Hematopoietic multipotent progenitor cell treated with erythropoietin and hydrocortisone succinate and interleukin-3 and kit ligand, for 4 days (in vitro differentiated cells): ENCODE measurements around the gene RAB11FIP3.
A peak's percentile ranks its signal among the peaks of the same experiment; 100 is the strongest.
"Not testable (repeated sequence)": the region's sequence is repeated elsewhere in the genome, so short reads cannot be mapped to it uniquely, and the experiment has no call there.

Experiments used
- DNase-seq: peaks from one replicate; pipeline ENCODE4 v3.0.0-alpha.2; 2015

RAB11FIP3 gene

DNA sequence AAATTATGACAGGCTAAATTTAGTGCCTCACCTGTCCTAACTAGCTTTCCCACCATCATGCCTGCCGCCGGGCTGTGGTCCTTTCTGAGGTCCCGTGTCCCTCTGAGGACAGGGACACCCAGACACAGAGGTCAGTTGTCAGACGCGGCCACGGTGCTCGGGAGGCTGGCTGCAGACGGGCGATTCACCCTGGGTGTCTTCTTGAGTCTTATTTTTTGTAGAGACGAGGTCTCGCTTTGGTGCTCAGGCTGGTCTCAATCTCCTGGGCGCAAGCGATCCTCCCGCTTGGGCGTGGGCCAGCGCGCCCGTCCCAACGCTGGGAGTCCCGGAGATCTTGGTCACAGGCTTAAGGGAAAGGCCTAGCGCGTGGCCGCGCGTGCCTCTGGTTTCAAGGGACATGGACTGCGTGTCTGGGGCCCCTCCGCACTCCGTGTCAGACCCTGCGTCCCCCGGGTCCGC lies 797 bp upstream of the RAB11FIP3 start:
- DNase-seq: peak; percentile 46

DNA sequence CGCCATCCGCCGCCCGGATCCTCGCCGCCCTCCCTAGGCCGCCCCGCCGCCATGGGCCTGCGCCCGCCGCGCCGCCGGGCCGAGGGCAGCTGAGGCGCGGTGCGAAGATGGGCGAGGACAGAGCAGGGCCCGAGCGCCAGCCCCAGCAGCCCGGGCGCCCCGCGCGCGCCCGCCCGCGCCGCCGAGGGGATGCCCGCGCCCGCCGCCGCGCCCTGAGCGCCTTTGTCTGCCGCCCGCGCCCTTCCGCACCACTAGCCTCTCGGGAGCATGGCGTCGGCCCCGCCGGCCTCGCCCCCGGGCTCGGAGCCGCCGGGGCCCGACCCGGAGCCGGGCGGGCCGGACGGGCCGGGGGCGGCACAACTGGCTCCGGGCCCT lies 278 bp downstream of the RAB11FIP3 start:
- DNase-seq: no peak

- DNase-seq: peak; percentile 30
Observed at GRCh38 chr16:426115-426905, 861 bp downstream of the RAB11FIP3 start.

DNA sequence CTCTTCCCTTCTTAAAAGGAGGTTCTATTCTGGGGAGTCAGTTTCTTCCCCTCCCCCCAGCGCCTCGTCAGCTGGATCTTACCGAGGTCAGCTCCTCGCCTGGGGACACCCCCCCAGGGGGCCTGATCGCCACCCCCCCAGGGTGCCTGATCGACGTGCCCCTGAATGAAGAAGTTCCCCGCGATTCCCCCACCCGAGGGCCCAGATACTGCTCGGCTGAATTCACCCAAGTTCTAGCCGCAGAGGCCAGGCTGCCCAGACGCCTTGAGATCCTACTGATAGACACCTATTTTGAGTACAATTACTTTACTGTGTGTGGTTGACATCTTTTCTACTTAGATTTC lies 1.4 kb downstream of the RAB11FIP3 start:
- DNase-seq: peak; percentile 40

DNA sequence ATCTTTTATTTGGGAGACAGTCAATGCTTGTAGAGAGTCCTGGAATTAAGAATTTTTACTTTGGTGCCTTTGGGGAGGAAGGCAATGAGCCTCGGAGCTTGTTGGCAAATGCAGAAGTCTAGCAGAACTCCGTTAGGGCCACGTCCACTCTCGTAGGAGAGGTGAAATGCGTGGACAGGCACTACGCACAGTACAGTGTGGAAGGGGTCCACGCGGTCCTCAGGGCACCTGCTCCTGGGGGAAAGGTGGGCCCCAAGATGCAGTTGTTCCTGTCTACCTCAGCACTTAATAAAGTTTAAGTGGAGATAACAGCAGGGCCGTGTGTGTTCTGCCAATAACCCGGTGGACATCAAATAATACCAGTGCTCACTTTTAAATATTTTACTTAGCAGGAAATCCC lies 1.8 kb downstream of the RAB11FIP3 start:
- no peak for DNase-seq

DNA sequence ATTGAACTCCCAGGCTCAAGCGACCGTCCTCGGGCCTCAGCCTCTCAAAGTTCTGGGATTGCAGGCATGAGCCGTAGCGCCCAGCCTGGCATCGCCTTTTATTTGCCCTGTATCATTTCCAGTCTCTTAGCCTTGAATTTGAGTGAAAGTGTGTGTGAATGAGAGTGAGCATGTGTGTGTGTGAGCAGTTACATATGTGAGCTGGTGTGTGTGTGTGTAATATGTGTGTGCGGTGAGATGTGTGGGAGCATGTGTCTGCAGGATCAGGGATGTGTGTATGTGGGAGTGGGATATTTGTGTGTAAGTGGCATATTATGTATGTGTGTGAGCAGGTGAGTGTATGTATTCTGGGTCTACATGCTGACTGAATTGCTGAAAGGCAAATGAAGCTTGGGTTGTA lies 5.5 kb downstream of the RAB11FIP3 start:
- no peak for DNase-seq

GRCh38 chr16:440627-441026 lies 15.2 kb downstream of the RAB11FIP3 start:
- DNase-seq: no peak

GRCh38 chr16:441447-441846 lies 16.0 kb downstream of the RAB11FIP3 start:
- no peak for DNase-seq

DNA sequence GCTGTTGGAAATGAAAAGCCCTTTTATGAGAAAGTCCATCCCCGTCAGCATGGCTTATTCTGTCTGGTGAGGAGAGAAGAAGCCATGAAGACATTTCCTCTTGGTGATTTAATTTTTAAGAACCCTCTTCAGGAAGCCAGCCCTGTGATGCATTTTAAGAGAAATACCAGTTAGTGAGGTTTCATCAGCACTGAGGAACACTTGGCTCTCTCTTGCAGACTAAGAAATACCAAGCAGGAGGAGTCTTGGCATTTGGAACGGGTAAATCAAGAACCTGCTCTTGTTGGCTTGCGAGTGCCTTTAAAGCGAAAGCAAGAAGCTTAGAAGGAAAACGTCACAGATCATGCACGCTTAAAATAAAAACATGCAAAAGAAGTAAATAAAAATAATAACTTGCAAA lies 17.5 kb downstream of the RAB11FIP3 start:
- no peak for DNase-seq

DNA sequence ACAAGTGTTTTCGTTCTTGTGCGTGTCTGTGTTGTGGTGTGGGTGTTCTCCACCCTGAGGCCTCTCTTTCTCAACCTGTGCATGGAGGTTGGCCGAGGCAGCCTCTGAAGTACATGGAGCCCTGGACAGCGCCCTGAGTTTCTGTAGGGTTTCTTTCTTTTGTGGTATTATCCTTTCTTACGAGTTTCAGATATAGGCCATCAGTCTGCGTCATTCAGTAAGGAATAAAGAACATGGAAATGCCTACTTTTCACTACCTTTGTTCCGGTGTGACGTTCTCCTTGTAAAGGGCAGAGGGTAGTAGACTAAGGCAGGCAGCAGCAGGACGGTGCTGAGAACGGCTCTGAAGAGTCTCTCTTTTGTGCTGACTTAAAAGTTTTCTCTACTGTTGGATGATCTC lies 18.6 kb downstream of the RAB11FIP3 start:
- DNase-seq: no peak

DNA sequence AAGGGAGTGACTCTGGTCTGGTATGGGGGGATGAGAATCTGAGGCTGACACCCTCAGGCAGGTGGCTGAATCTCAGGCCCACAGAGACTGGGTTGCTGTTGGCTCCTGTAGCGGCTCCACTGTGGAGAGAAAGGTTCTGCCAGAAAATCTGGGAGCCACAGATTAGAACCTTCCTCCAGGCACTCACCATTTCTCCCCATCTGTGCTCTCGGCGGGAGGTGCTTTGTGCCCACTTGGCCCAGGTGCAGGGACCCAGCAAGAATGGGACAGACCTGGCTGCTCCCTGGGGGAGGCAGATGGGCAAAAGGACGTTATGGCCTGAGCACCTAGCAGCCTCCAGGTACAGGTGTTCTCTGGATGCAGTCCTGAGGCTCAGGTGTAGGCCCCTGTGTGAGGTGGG lies 20.1 kb downstream of the RAB11FIP3 start:
- DNase-seq: no peak

GRCh38 chr16:450385-450784 lies 24.9 kb downstream of the RAB11FIP3 start:
- no peak for DNase-seq

DNA sequence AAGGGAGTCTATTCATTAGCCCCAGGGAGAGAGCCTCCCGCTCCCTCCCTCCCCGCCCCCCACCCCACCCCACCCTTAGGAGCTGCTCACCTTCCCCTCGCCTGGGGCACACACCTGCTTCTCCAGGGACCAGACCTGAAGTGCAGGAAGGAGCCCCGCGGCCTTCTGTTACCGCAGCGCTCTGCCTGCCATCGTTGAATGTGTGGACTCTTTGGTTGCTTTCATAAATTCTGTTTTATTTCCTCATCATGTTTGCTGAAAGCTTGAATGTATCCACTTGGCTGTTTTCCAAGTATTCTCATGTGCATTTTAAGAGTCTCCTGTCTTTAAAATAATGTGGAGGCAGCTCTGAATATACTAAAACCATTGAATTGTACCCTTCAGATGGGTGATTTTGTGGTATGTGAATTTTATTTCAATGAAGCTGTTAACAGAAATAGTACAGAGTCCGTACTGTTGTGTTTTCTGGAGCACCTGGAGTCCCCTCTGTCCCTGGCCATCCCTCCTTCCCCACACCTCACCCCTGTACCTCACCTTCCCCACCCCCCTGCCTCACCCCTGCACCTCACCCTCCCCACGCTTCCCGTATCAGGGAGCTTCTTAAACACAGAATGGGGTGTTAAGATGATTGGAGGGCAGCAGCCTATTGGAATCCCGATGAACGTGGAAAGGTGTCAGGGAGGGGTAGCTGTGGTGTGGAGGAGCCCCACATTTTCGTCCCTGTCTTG lies 25.5 kb downstream of the RAB11FIP3 start:
- peak; percentile 31 for DNase-seq

GRCh38 chr16:454397-454940 lies 29.0 kb downstream of the RAB11FIP3 start:
- no peak for DNase-seq

DNA sequence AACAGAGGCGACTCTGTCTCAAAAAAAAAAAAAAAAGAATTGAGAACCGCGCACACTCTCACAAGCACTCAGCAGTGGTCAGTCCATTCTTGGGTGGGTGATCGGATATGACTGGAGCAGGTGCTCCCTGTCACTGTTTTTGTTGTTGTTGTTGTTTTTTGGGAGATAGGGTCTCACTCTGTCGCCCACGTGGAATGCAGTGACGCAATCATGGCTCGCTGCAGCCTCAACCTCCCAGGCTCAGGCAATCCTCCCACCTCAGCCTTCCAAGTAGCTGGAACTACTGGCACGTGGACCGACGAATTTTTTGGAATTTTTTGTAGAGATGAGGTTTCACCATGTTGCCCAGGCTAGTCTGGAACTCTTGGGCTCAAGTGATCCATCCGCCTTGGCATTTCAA lies 30.0 kb downstream of the RAB11FIP3 start:
- no peak for DNase-seq

GRCh38 chr16:456891-457483 lies 31.5 kb downstream of the RAB11FIP3 start:
- DNase-seq: peak; percentile 58

DNA sequence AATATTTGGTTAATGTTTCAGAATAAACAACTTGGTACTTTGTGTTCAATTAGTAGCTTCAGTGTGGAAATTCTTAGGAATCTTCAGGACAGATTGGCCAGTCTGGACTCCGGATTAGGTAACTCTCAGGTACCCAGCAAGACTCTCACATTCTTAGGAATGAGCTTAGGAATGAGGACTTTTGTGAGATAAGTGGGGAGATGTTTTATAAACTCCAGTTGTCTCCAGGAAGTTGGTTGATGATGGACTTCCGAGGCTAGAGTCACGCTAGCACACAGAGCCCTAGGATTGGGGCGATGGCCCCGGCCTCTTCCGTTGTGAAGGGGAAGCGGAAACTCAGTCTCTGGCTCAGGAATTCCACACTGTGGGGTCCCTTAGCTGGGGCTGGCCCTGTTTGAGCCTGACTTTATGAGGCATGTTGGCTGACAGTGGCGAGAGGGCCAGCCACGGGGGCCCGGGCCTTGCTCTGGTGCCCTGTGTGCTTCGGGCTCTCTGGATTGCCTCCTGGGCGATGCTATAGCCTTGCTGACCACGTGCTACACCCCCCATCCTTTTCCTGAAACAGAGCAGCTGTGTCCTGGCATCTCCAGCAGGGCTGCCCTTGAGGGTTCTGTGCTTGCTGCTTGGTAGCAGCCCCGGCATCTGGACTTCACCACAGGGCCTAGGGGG lies 32.4 kb downstream of the RAB11FIP3 start:
- peak; percentile 39 for DNase-seq

GRCh38 chr16:459761-460160 lies 34.3 kb downstream of the RAB11FIP3 start:
- DNase-seq: no peak

- no peak for DNase-seq
Observed at GRCh38 chr16:460787-461186, 35.3 kb downstream of the RAB11FIP3 start.

GRCh38 chr16:463071-463470 lies 37.6 kb downstream of the RAB11FIP3 start:
- no peak for DNase-seq

GRCh38 chr16:466651-467050 lies 41.2 kb downstream of the RAB11FIP3 start:
- no peak for DNase-seq

DNA sequence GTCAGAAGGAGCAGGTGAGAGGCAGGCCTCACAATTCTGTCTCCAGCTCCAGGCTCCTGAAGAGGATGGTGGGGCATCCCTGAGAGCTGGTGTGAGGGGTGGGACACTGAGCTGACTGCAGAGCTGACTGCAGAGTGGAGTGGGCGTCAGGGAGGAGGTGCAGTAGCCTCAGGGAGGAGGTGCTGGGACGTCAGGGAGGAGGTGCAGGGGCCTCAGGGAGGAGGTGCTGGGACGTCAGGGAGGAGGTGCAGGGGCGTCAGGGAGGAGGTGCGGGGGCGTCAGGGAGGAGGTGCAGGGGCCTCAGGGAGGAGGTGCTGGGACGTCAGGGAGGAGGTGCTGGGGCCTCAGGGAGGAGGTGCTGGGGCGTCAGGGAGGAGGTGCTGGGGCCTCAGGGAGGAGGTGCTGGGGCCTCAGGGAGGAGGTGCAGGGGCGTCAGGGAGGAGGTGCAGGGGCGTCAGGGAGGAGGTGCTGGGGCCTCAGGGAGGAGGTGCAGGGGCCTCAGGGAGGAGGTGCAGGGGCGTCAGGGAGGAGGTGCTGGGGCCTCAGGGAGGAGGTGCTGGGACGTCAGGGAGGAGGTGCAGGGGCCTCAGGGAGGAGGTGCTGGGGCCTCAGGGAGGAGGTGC lies 41.9 kb downstream of the RAB11FIP3 start:
- DNase-seq: not testable (repeated sequence)
